ENCODE results near the gene GNAT3.

Gene GNAT3

GRCh38 chr7:80511964-80512363, at the start of gene GNAT3:
GNAT3 (minus strand) TSS chr7:80512064; CDS start chr7:80511926, 138 bp downstream.
- DNase-seq (ENCODE audit: low read depth in 2 of 2): no peak

GRCh38 chr7:80558116-80558515, 46.3 kb upstream of the GNAT3 start:
- no peak for DNase-seq (ENCODE audit: low read depth in 2 of 2)

- DNase-seq (ENCODE audit: low read depth in 2 of 2): no peak
Observed at GRCh38 chr7:80552031-80552694, 40.3 kb upstream of the GNAT3 start.

GRCh38 chr7:80550005-80550404, 38.1 kb upstream of the GNAT3 start:
- no peak for DNase-seq (ENCODE audit: low read depth in 2 of 2)

- no peak for DNase-seq (ENCODE audit: low read depth in 2 of 2)
Observed at GRCh38 chr7:80548840-80549530, 37.1 kb upstream of the GNAT3 start.

GRCh38 chr7:80542398-80542797, 30.5 kb upstream of the GNAT3 start:
- no peak for DNase-seq (ENCODE audit: low read depth in 2 of 2)

GRCh38 chr7:80540836-80541235, 29.0 kb upstream of the GNAT3 start:
- DNase-seq (ENCODE audit: low read depth in 2 of 2): no peak

GRCh38 chr7:80537091-80537490, 25.2 kb upstream of the GNAT3 start:
- DNase-seq (ENCODE audit: low read depth in 2 of 2): no peak

GRCh38 chr7:80536426-80536825, 24.6 kb upstream of the GNAT3 start:
- no peak for DNase-seq (ENCODE audit: low read depth in 2 of 2)

- DNase-seq (ENCODE audit: low read depth in 2 of 2): no peak
Observed at GRCh38 chr7:80533287-80533686, 21.4 kb upstream of the GNAT3 start.

- no peak for DNase-seq (ENCODE audit: low read depth in 2 of 2)
Observed at GRCh38 chr7:80532153-80532552, 20.3 kb upstream of the GNAT3 start.

GRCh38 chr7:80530136-80530535, 18.3 kb upstream of the GNAT3 start:
- no peak for DNase-seq (ENCODE audit: low read depth in 2 of 2)

GRCh38 chr7:80529362-80529761, 17.5 kb upstream of the GNAT3 start:
- DNase-seq (ENCODE audit: low read depth in 2 of 2): no peak

- no peak for DNase-seq (ENCODE audit: low read depth in 2 of 2)
Observed at GRCh38 chr7:80528689-80529088, 16.8 kb upstream of the GNAT3 start.

- no peak for DNase-seq (ENCODE audit: low read depth in 2 of 2)
Observed at GRCh38 chr7:80526472-80526871, 14.6 kb upstream of the GNAT3 start.

- DNase-seq (ENCODE audit: low read depth in 2 of 2): no peak
Observed at GRCh38 chr7:80524693-80525092, 12.8 kb upstream of the GNAT3 start.

- no peak for DNase-seq (ENCODE audit: low read depth in 2 of 2)
Observed at GRCh38 chr7:80521809-80522208, 9.9 kb upstream of the GNAT3 start.

GRCh38 chr7:80520199-80520598, 8.3 kb upstream of the GNAT3 start:
- no peak for DNase-seq (ENCODE audit: low read depth in 2 of 2)

- no peak for DNase-seq (ENCODE audit: low read depth in 2 of 2)
Observed at GRCh38 chr7:80517282-80517747, 5.5 kb upstream of the GNAT3 start.

GRCh38 chr7:80515298-80515697, 3.4 kb upstream of the GNAT3 start:
- no peak for DNase-seq (ENCODE audit: low read depth in 2 of 2)

GRCh38 chr7:80510021-80510420, 1.8 kb downstream of the GNAT3 start:
- no peak for DNase-seq (ENCODE audit: low read depth in 2 of 2)

GRCh38 chr7:80508440-80508839, 3.4 kb downstream of the GNAT3 start:
- DNase-seq (ENCODE audit: low read depth in 2 of 2): no peak

- DNase-seq (ENCODE audit: low read depth in 2 of 2): no peak
Observed at GRCh38 chr7:80505900-80506500, 5.9 kb downstream of the GNAT3 start.
